GM19438 (cell line): ENCODE results near the gene TRAPPC10.

Experiments used
- ATAC-seq: cut with Tn5 transposase; IDR thresholded peaks from one replicate; pipeline ENCODE4 v1.9.1; 2021; ENCODE audit warnings: low read depth; ENCODE audit not compliant: unreplicated experiment

The TRAPPC10 gene

GRCh38 chr21:43982489-43983078, 29.5 kb upstream of the TRAPPC10 start:
- ATAC-seq = no peak

DNA sequence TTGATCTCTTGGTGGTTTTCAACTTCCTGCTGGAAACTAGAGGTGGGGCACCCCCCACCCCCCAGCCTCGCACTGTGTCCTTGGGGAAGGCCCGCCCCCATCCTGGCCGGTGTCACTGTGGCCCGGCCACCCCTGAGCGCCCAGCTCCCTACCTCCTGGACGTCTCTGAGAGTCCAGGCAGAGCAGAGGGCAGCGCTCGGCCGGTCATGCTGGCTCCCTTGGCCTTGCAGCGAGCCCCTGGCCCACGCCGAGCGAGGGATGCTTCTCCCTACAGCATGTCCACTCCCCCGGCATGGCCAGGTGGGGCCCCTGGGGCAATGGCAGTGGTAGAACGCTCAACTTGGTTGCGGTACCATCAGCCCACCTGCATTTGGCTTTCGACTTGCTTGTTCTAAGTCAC, 28.7 kb upstream of the TRAPPC10 start:
- ATAC-seq = no peak

GRCh38 chr21:43983860-43984420, 28.2 kb upstream of the TRAPPC10 start:
- no peak for ATAC-seq

GRCh38 chr21:43984905-43985689, 27.0 kb upstream of the TRAPPC10 start:
- no peak for ATAC-seq

DNA sequence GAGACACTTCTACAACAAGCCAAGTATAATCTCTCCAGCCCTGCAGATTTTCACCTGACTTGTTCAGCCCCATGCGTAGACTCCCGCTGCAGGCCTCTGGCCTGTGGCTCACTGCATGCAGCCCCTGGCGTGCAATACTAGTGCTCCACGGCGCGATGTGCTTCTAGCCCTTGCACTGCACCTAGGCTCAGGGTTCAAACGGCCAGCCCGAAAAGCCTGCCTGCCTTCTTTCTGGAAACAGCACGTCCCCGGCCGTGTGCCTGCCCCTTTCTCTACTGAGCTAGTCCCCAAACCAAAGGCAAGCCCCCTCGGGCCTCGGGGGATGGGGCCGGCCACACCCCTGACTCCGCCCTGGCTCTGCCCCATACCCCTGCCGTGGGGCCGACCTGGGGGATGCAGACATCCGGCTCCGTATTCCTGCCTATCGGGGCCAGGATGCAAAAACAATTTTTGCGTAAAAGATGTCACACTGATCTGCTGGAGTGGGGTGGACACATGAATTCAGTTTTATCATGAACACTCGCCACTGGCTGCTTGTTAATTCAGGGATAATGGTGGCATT, 26.3 kb upstream of the TRAPPC10 start:
- no peak for ATAC-seq

- no peak for ATAC-seq
These were observed 25.3 kb upstream of the TRAPPC10 start for GRCh38 chr21:43986544-43987451.

- ATAC-seq = no peak
These were observed 24.6 kb upstream of the TRAPPC10 start for GRCh38 chr21:43987509-43987908.

DNA sequence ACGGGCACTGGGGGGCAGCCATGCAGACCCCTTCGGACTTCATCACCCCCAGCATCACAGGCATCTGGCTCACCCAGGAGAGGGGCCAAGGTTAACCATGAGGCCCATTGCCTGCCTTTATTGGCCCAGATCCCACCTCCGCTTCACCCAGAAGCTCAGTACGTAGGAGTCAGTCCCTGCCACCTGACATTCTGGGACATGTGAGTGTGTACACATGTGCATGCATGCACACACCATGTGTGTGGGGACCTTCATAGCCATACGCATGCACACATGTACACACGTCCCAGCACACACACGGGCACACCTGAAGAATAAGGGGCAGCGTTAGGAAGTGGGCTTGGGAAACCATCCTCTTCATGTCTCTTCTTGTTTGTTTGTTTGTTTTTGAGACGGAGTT, 24.1 kb upstream of the TRAPPC10 start:
- ATAC-seq = no peak

DNA sequence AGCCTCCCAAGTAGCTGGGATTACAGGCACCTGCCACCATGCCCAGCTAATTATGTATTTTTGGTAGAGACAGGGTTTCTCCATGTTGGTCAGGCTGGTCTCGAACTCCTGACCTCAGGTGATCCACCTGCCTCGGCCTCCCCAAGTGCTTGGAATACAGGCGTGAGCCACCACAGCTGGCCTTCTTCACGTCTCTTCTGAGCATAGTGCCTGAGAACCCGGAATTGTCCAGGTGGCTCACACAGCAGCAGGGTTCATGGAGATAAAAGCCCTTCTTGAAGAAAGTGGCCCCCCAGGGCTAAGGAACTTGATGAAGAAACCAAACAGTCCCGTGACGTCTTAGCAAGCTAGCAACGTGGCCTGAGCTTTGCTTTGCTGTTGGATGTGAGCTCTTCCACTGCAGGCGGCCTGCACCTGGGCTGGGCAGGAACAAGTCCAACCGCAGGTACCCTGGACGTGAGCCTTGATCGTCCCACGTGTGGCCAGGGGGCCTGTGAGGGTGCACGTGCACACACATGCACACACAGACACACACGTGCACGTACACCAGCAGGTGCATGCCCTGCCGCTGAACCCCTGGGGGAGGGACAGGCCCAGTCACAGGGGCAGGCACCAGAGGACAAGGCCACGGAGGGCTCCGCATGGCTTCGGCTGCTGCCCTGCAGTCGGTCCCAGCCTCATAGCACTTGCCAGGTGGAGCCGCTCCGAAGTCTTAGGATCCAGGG, 23.4 kb upstream of the TRAPPC10 start:
- ATAC-seq = no peak

DNA sequence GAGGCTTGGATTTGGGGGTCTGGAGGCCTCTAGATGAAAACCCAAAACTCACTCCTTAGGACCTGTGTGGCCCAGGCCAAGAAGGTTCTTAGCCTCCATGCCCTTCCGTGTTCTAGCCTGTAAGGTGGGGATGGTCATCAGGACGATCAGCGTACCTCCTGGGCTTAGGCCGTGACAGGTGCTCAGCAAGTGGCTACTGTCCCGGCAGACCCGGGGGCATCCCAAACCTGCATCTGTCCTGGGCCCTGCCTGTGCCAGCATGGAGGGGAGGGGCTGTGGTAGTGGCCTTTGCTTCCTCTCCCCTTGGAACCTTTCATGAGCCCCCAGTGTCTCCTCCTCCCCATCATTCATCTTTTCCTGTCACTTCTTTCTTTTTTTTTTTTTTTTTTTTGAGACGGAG, 22.7 kb upstream of the TRAPPC10 start:
- no peak for ATAC-seq

DNA sequence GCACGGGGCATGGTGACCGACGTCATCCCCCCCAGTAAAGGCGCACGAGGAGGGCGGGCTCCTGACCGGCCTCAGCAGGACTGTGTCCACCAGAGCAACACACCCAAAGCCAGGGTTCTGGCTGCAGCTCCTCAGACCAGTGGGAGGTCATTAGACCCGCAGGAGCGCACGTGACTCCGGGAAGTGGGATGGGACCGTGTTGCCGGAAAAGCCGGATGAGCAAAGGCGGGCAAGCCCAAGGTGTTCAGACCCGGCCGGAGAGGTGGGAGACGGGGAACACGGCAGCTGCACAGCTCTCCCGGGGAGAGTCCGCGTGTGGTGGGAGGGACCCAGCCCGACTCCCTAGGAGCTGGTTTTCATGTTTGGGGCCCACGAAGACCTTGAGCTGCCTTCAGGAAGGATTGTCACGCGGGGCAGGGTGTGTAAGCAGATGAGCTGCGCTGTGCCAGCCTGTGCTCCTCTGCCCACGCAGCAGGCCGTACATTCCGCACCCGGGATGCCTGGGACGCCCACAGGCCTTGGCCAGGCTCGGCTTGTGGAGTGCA, 20.6 kb upstream of the TRAPPC10 start:
- ATAC-seq = no peak

- no peak for ATAC-seq
These were observed 20.0 kb upstream of the TRAPPC10 start for GRCh38 chr21:43992121-43992520.

GRCh38 chr21:43993420-43993934, 18.6 kb upstream of the TRAPPC10 start:
- no peak for ATAC-seq

- ATAC-seq = no peak
These were observed 18.0 kb upstream of the TRAPPC10 start for GRCh38 chr21:43994085-43994484.

- no peak for ATAC-seq
These were observed 17.5 kb upstream of the TRAPPC10 start for GRCh38 chr21:43994646-43995045.

- ATAC-seq = no peak
These were observed 16.5 kb upstream of the TRAPPC10 start for GRCh38 chr21:43995521-43996105.

DNA sequence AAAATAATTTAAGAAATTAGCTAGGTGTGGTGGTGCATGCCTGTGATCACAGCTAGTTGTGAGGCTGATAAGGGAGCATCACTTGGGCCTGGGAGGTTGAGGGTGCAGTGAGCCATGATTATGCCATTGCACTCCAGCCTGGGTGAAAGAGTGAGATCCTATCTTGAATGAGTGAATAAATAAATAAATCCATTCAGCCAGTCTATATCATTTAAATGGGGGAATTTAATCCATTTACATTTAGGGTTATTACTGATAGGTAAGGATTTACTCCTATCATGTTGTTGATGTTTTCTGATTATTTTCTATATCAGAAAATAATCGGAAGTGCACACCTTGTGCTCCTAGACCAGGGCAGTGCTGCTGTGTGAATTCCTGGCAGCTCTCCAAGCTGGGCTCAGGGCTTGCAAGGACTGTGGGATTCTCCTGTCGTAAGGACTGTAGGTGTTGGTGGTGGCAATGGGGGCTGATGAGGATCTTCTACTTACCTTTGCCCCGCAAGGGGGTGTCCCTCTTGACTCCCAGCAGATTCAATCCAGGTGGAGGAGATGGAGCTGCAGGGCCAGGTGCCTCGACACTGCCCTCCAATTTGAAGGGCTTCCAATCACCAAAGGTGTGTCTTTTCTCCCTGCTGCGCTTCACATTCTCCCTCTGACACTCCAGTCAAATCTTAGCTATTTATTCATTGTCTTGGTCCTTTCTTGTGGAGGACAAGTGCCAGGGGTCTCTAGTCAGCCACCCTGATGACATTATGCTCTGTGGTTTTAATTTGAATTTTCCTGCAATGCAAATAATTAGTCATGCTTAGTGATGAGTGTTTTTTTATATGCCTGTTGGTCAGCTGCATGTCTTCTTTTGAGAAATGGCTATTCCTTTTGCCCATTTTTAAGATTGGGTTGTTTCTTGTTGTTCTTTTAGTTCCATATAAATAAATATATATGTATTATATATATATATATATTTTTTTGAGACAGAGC, 14.1 kb upstream of the TRAPPC10 start:
- no peak for ATAC-seq

GRCh38 chr21:44000360-44000759, 11.7 kb upstream of the TRAPPC10 start:
- no peak for ATAC-seq
